Panc1 (cell line): Measurements from ENCODE around the gene ARFRP1. TPM values are rescaled to one million over a fixed set of nuclear protein-coding genes. Genes with fewer than 3 reads are reported as not detected.
A peak's percentile ranks its signal among the peaks of the same experiment; 100 is the strongest.

Experiments
- ATAC-seq: fragments of 200-7000 bp; cut with Tn5 transposase; 2 replicates; pipeline ENCODE4 v1.9.1; 2020; ENCODE audit warnings: mild to moderate bottlenecking, moderate library complexity
- BruUV-seq: library from RNA; stranded (reverse); fragments of 400-500 nt; replicated peaks from 2 replicates; lab custom pipeline; 2021; lab: Mats Ljungman, UMichigan
- CTCF ChIA-PET: fragments of 300-600 bp; sonication (Branson Sonifier 250); formaldehyde crosslinking; loops from one replicate; lab custom pipeline; 2022; ENCODE audit warnings: antibody characterized with exemption; lab: Charles Lee
- POLR2A ChIA-PET: fragments of 300-600 bp; sonication (Branson Sonifier 250); formaldehyde crosslinking; loops from one replicate; lab custom pipeline; 2022; ENCODE audit warnings: antibody characterized with exemption; lab: Charles Lee
- DNase-seq: peaks from one replicate; pipeline ENCODE4 v3.0.0-alpha.2; 2010; ENCODE audit warnings: low read depth, low spot score
- H3K27ac ChIP-seq: 2 replicates; pipeline ENCODE4 v1.5.1; 2011; ENCODE audit warnings: mild to moderate bottlenecking, low read length, inconsistent platforms
- H3K27me3 ChIP-seq: fragments of 200-500 bp; sonication (Bioruptor generic); 2 replicates; pipeline ENCODE4 v1.6.0; 2014; ENCODE audit warnings: low read length, inconsistent platforms; ENCODE audit not compliant: control insufficient read depth, insufficient read depth
- H3K36me3 ChIP-seq: fragments of 200-500 bp; sonication (Bioruptor generic); 2 replicates; pipeline ENCODE4 v1.5.1; 2014; ENCODE audit warnings: inconsistent platforms, mild to moderate bottlenecking, low read length, moderate library complexity; ENCODE audit not compliant: control insufficient read depth, insufficient read depth
- H3K4me1 ChIP-seq: 2 replicates; pipeline ENCODE4 v1.5.1; 2011; ENCODE audit warnings: inconsistent platforms, mild to moderate bottlenecking, low read length, moderate library complexity; ENCODE audit not compliant: control insufficient read depth, insufficient read depth
- H3K4me3 ChIP-seq, 2 experiments: 2 replicates each; pipeline ENCODE4 v1.5.1; 2011 to 2012; ENCODE audit warnings: low read depth in 2 of 2, low read length in 2 of 2, mild to moderate bottlenecking in 2 of 2, inconsistent platforms in 1 of 2, moderate library complexity in 1 of 2
- H3K9me3 ChIP-seq: fragments of 200-500 bp; sonication (Bioruptor generic); 2 replicates; pipeline ENCODE4 v1.5.1; 2014; ENCODE audit warnings: low read depth, mild to moderate bottlenecking, inconsistent platforms, low read length, moderate library complexity; ENCODE audit not compliant: control insufficient read depth, insufficient read depth
- POLR2AphosphoS5 ChIP-seq: IDR thresholded peaks from 2 replicates; pipeline ENCODE4 v1.6.1; 2012; ENCODE audit warnings: mild to moderate bottlenecking, low read depth, low read length, moderate library complexity
- SIN3A ChIP-seq: IDR thresholded peaks from 2 replicates; pipeline ENCODE4 v1.6.1; 2012; ENCODE audit warnings: low read depth, mild to moderate bottlenecking, low read length, moderate library complexity, borderline replicate concordance; ENCODE audit not compliant: insufficient read depth
- TCF7L2 ChIP-seq: IDR thresholded peaks from 2 replicates; pipeline ENCODE4 v1.6.1; 2011; ENCODE audit warnings: mild to moderate bottlenecking, low read depth, low read length, inconsistent platforms
- in situ Hi-C: cut with HindIII; loops from 2 replicates; pipeline ENCODE4 v1.10.0; 2016; ENCODE audit warnings: low sequenced_read_pairs, low pct_unique_long_range_greater_than_20kb
- intact Hi-C: fragments of 100-400 bp; cut with micrococcal nuclease; formaldehyde crosslinking; loops from one replicate; pipeline ENCODE4 v1.10.0; 2022; ENCODE audit not compliant: unreplicated experiment
- total RNA-seq: library from RNA; stranded (reverse); gene quantifications from one replicate; pipeline ENCODE4 v1.2.1, GENCODE V29; 2021; ENCODE audit not compliant: unreplicated experiment
- TF ChIP-seq, protein P1 (sequence below), 2 experiments: IDR thresholded peaks; 2 replicates each; pipeline ENCODE4 v1.6.1; 2011 to 2012; ENCODE audit warnings: low read depth in 2 of 2, control low read depth in 1 of 2, low read length in 1 of 2, mild to moderate bottlenecking in 1 of 2, moderate library complexity in 1 of 2; ENCODE audit not compliant: insufficient read depth in 1 of 2
- TF ChIP-seq, protein P2 (sequence below): fragments of 450-650 bp; IDR thresholded peaks from 2 replicates; pipeline ENCODE4 v1.5.1; 2017; ENCODE audit warnings: mild to moderate bottlenecking

ARFRP1 gene
- total RNA-seq, 1 experiment from 2014 or later = 57.9 TPM

- ATAC-seq = peak; percentile 6
- no peaks in the 10 kb centered on the region; the same call in 1 of the 2 replicates for H3K36me3 ChIP-seq
- peak overlapping the region; percentile 88 for H3K27ac ChIP-seq
- intact Hi-C loops (no loop called here), in situ Hi-C loops (no loop called here)
- H3K9me3 ChIP-seq = no peaks in the 10 kb centered on the region
- ChIA-PET POLR2A (no interaction called here), CTCF (interaction anchor here (0.6 kb wide), 1 partner anchor 39 kb away, joined by 3 read pairs; no protein-coding TSS in a partner anchor)
- TF ChIP-seq POLR2AphosphoS5 = no peak
- no peak for TF ChIP-seq SIN3A
- TF ChIP-seq, protein P1, sequence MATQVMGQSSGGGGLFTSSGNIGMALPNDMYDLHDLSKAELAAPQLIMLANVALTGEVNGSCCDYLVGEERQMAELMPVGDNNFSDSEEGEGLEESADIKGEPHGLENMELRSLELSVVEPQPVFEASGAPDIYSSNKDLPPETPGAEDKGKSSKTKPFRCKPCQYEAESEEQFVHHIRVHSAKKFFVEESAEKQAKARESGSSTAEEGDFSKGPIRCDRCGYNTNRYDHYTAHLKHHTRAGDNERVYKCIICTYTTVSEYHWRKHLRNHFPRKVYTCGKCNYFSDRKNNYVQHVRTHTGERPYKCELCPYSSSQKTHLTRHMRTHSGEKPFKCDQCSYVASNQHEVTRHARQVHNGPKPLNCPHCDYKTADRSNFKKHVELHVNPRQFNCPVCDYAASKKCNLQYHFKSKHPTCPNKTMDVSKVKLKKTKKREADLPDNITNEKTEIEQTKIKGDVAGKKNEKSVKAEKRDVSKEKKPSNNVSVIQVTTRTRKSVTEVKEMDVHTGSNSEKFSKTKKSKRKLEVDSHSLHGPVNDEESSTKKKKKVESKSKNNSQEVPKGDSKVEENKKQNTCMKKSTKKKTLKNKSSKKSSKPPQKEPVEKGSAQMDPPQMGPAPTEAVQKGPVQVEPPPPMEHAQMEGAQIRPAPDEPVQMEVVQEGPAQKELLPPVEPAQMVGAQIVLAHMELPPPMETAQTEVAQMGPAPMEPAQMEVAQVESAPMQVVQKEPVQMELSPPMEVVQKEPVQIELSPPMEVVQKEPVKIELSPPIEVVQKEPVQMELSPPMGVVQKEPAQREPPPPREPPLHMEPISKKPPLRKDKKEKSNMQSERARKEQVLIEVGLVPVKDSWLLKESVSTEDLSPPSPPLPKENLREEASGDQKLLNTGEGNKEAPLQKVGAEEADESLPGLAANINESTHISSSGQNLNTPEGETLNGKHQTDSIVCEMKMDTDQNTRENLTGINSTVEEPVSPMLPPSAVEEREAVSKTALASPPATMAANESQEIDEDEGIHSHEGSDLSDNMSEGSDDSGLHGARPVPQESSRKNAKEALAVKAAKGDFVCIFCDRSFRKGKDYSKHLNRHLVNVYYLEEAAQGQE (IDR thresholded peaks at IDR 0.05; ENCODE audit: insufficient read depth in 1 of 2, low read depth in 2 of 2, low read length in 1 of 2) = no peak
- no peak for TF ChIP-seq TCF7L2
- TF ChIP-seq, protein P2, sequence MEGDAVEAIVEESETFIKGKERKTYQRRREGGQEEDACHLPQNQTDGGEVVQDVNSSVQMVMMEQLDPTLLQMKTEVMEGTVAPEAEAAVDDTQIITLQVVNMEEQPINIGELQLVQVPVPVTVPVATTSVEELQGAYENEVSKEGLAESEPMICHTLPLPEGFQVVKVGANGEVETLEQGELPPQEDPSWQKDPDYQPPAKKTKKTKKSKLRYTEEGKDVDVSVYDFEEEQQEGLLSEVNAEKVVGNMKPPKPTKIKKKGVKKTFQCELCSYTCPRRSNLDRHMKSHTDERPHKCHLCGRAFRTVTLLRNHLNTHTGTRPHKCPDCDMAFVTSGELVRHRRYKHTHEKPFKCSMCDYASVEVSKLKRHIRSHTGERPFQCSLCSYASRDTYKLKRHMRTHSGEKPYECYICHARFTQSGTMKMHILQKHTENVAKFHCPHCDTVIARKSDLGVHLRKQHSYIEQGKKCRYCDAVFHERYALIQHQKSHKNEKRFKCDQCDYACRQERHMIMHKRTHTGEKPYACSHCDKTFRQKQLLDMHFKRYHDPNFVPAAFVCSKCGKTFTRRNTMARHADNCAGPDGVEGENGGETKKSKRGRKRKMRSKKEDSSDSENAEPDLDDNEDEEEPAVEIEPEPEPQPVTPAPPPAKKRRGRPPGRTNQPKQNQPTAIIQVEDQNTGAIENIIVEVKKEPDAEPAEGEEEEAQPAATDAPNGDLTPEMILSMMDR = no peak
- peaks cover 27% of the 10 kb centered on the region for H3K4me1 ChIP-seq
- H3K27me3 ChIP-seq = no peaks in the 10 kb centered on the region
- no peak for DNase-seq
- no TSS peak for BruUV-seq
- H3K4me3 ChIP-seq = no peak overlapping the region
Measured at GRCh38 chr20:63681609-63682142, 26.1 kb downstream of the ARFRP1 start.

DNA sequence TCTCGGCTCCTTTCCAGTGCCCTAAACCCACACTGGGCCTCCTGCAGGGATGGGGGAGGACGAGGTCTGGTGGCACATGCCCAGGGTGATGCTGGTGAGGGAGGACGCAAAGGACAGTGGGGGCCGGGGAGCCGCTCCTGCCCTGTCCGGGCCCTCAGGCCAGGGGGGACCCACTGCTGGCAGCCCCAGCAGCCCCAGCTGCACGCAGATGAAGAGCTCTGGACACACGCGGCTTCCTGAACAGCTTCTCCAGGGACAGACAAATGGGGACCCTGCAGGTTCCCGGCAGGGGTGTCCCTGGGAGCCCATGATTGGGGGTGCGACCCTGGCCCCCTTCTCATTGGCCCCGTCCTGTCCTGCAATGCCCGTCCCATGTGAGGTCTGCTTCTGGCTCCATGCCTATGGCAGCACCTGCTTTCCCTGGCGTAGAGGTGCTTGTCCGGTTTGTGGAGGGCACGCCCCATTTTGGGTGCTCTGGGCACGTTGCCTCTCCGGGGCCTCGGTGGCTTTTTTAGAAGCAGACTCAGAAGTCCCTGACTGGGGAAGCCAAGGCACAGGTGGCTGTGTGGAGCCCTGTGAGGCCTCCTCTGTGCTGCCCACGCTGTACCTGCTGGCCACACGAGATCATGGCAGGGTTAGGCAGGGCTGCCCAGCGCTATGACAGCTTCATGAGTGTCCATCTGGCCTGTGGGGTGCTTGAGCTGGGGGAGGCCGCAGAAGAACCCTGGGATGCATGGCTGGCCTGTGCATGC is 26.7 kb downstream of the ARFRP1 start:
- H3K27ac ChIP-seq = peak overlapping the region; percentile 88
- in situ Hi-C loops (no loop called here), intact Hi-C loops (no loop called here)
- peaks cover 23% of the 10 kb centered on the region for H3K4me1 ChIP-seq
- no peaks in the 10 kb centered on the region; the same call in 1 of the 2 replicates for H3K36me3 ChIP-seq
- ChIA-PET CTCF (interaction anchor here (0.6 kb wide), 1 partner anchor 39 kb away, joined by 3 read pairs; no protein-coding TSS in a partner anchor), POLR2A (no interaction called here)
- H3K27me3 ChIP-seq = no peaks in the 10 kb centered on the region
- DNase-seq = no peak
- H3K4me3 ChIP-seq = no peak overlapping the region
- BruUV-seq = no TSS peak
- TF ChIP-seq, protein P1 (IDR thresholded peaks at IDR 0.05; ENCODE audit: insufficient read depth in 1 of 2, low read depth in 2 of 2, low read length in 1 of 2) = no peak
- TF ChIP-seq SIN3A (no peak), POLR2AphosphoS5 (no peak), TCF7L2 (no peak)
- TF ChIP-seq, protein P2 = no peak
- no peak for ATAC-seq
- H3K9me3 ChIP-seq = no peaks in the 10 kb centered on the region
